Spleen (tissue), 7 donors: ENCODE data around the gene RBBP8.

ENCODE experiments used
- CTCF ChIP-seq, 11 experiments: fragments of 200-600 bp in 7 of 11; fragments of 450-650 bp in 4 of 11; sonication (generic) in 4 of 11; IDR thresholded peaks in 8 of 11; conservative IDR thresholded peaks in 3 of 11; 1 replicate in 7 of 11; 2 replicates in 4 of 11; pipeline versions ENCODE4 v1.4.0 to v1.8.0; 2016 to 2021; ENCODE audit warnings: antibody characterized with exemption in 11 of 11, inconsistent platforms in 4 of 11, mild to moderate bottlenecking in 1 of 11
- POLR2A ChIP-seq, 3 donors: fragments of 450-650 bp; IDR thresholded peaks; one replicate each; pipeline ENCODE4 v1.5.1; 2017; ENCODE audit warnings: antibody characterized with exemption in 3 of 3, mild to moderate bottlenecking in 1 of 3
- POLR2AphosphoS5 ChIP-seq, 3 donors: sonication (generic); formaldehyde crosslinking; IDR thresholded peaks; one replicate each; pipeline ENCODE4 v1.5.1; 2017; ENCODE audit warnings: antibody characterized with exemption in 3 of 3
- donor health status: DM: no; HTN: no; CAD: no; lungs with moderate emphysema.
- donor health status: DM: no; HTN: no; CAD: no.
- donor health status: DM: no; HTN: no; CAD: no.

- TF ChIP-seq POLR2AphosphoS5 (IDR thresholded peaks at IDR 0.05) (no peak), CTCF (IDR thresholded peaks at IDR 0.05 in 8 of 11, conservative IDR thresholded peaks at IDR 0.05 in 3 of 11) (peak in 1 of 11 experiments; percentile 7), POLR2A (IDR thresholded peaks at IDR 0.05) (no peak)
Observed at GRCh38 chr18:22999212-22999611, 66.1 kb downstream of the RBBP8 start.
